Measurements from ENCODE around the gene DCUN1D2. TPM values are rescaled to one million over a fixed set of nuclear protein-coding genes. Genes with fewer than 3 reads are reported as not detected.
"Not testable (repeated sequence)": the region's sequence is repeated elsewhere in the genome, so short reads cannot be mapped to it uniquely, and the experiment has no call there.

Gene DCUN1D2
- total RNA-seq, 2 donors from 2014 or later: 18.5 to 24.4 TPM

GRCh38 chr13:113528101-113528812 lies 37.7 kb upstream of the DCUN1D2 start:
- Mint-ChIP-seq H3K4me1 (no peaks in the 10 kb centered on the region), H3K27me3 (no peaks in the 10 kb centered on the region), H3K27ac (peak overlapping the region; percentile 58), H3K36me3 (ENCODE audit: low read depth) (peaks cover 62% of the 10 kb centered on the region), H3K9me3 (no peaks in the 10 kb centered on the region), H3K4me3 (no peak overlapping the region)
- ATAC-seq (replicated peaks): no peak

- Mint-ChIP-seq H3K4me1 (no peaks in the 10 kb centered on the region), H3K27me3 (no peaks in the 10 kb centered on the region), H3K9me3 (no peaks in the 10 kb centered on the region), H3K27ac (peak overlapping the region; percentile 58), H3K4me3 (no peak overlapping the region), H3K36me3 (ENCODE audit: low read depth) (peaks cover 71% of the 10 kb centered on the region)
- no peak for ATAC-seq (replicated peaks)
These were observed 36.9 kb upstream of the DCUN1D2 start for GRCh38 chr13:113527272-113527958.

GRCh38 chr13:113526466-113527220 lies 36.1 kb upstream of the DCUN1D2 start:
- no peaks in the 10 kb centered on the region for H3K4me1 Mint-ChIP-seq
- H3K9me3 Mint-ChIP-seq: no peaks in the 10 kb centered on the region
- H3K27me3 Mint-ChIP-seq: no peaks in the 10 kb centered on the region
- no peak overlapping the region for H3K27ac Mint-ChIP-seq
- H3K4me3 Mint-ChIP-seq: no peak overlapping the region
- H3K36me3 Mint-ChIP-seq (ENCODE audit: low read depth): peaks cover 74% of the 10 kb centered on the region
- peak; percentile 28 for ATAC-seq (replicated peaks)

- not testable (repeated sequence) for H3K27ac Mint-ChIP-seq; ATAC-seq (replicated peaks); H3K4me1 Mint-ChIP-seq; H3K9me3 Mint-ChIP-seq; H3K4me3 Mint-ChIP-seq; H3K27me3 Mint-ChIP-seq
- H3K36me3 Mint-ChIP-seq (ENCODE audit: low read depth): peaks cover 49% of the 10 kb centered on the region
These were observed 31.9 kb upstream of the DCUN1D2 start for GRCh38 chr13:113522438-113522837.

GRCh38 chr13:113520571-113520970 lies 30.1 kb upstream of the DCUN1D2 start:
- no peaks in the 10 kb centered on the region for H3K27me3 Mint-ChIP-seq
- no peak overlapping the region for H3K27ac Mint-ChIP-seq
- H3K4me3 Mint-ChIP-seq: no peak overlapping the region
- no peaks in the 10 kb centered on the region for H3K9me3 Mint-ChIP-seq
- peaks cover 45% of the 10 kb centered on the region for H3K36me3 Mint-ChIP-seq (ENCODE audit: low read depth)
- no peak for ATAC-seq (replicated peaks)
- peaks cover 10% of the 10 kb centered on the region for H3K4me1 Mint-ChIP-seq

GRCh38 chr13:113519556-113519955 lies 29.0 kb upstream of the DCUN1D2 start:
- Mint-ChIP-seq H3K36me3 (ENCODE audit: low read depth) (peaks cover 38% of the 10 kb centered on the region), H3K4me3 (no peak overlapping the region), H3K4me1 (peaks cover 10% of the 10 kb centered on the region), H3K27me3 (no peaks in the 10 kb centered on the region), H3K9me3 (no peaks in the 10 kb centered on the region), H3K27ac (no peak overlapping the region)
- ATAC-seq (replicated peaks): no peak

- H3K4me3 Mint-ChIP-seq: no peak overlapping the region
- no peaks in the 10 kb centered on the region for H3K9me3 Mint-ChIP-seq
- no peaks in the 10 kb centered on the region for H3K27me3 Mint-ChIP-seq
- H3K27ac Mint-ChIP-seq: no peak overlapping the region
- peaks cover 37% of the 10 kb centered on the region for H3K36me3 Mint-ChIP-seq (ENCODE audit: low read depth)
- H3K4me1 Mint-ChIP-seq: peaks cover 10% of the 10 kb centered on the region
- ATAC-seq (replicated peaks): no peak
These were observed 27.7 kb upstream of the DCUN1D2 start for GRCh38 chr13:113518076-113518803.

GRCh38 chr13:113514847-113515246 lies 24.3 kb upstream of the DCUN1D2 start:
- Mint-ChIP-seq H3K4me1 (peaks cover 4% of the 10 kb centered on the region), H3K27ac (no peak overlapping the region), H3K36me3 (ENCODE audit: low read depth) (peaks cover 40% of the 10 kb centered on the region), H3K27me3 (no peaks in the 10 kb centered on the region), H3K9me3 (no peaks in the 10 kb centered on the region), H3K4me3 (no peak overlapping the region)
- ATAC-seq (replicated peaks): no peak

- no peak overlapping the region for H3K27ac Mint-ChIP-seq
- H3K9me3 Mint-ChIP-seq: no peaks in the 10 kb centered on the region
- H3K4me1 Mint-ChIP-seq: peaks cover 4% of the 10 kb centered on the region
- no peak overlapping the region for H3K4me3 Mint-ChIP-seq
- no peaks in the 10 kb centered on the region for H3K27me3 Mint-ChIP-seq
- H3K36me3 Mint-ChIP-seq (ENCODE audit: low read depth): peaks cover 45% of the 10 kb centered on the region
- no peak for ATAC-seq (replicated peaks)
These were observed 23.2 kb upstream of the DCUN1D2 start for GRCh38 chr13:113513761-113514160.

- Mint-ChIP-seq H3K36me3 (ENCODE audit: low read depth) (peaks cover 38% of the 10 kb centered on the region), H3K4me3 (no peak overlapping the region), H3K4me1 (no peaks in the 10 kb centered on the region), H3K27ac (no peak overlapping the region), H3K27me3 (no peaks in the 10 kb centered on the region), H3K9me3 (no peaks in the 10 kb centered on the region)
- no peak for ATAC-seq (replicated peaks)
These were observed 20.9 kb upstream of the DCUN1D2 start for GRCh38 chr13:113511361-113511760.

- no peaks in the 10 kb centered on the region for H3K4me1 Mint-ChIP-seq
- ATAC-seq (replicated peaks): no peak
- H3K9me3 Mint-ChIP-seq: no peaks in the 10 kb centered on the region
- H3K4me3 Mint-ChIP-seq: no peak overlapping the region
- no peak overlapping the region for H3K27ac Mint-ChIP-seq
- H3K36me3 Mint-ChIP-seq (ENCODE audit: low read depth): peaks cover 36% of the 10 kb centered on the region
- H3K27me3 Mint-ChIP-seq: no peaks in the 10 kb centered on the region
These were observed 20.4 kb upstream of the DCUN1D2 start for GRCh38 chr13:113510871-113511270.

- H3K27me3 Mint-ChIP-seq: no peaks in the 10 kb centered on the region
- peaks cover 43% of the 10 kb centered on the region for H3K36me3 Mint-ChIP-seq (ENCODE audit: low read depth)
- H3K4me1 Mint-ChIP-seq: no peaks in the 10 kb centered on the region
- no peak overlapping the region for H3K4me3 Mint-ChIP-seq
- ATAC-seq (replicated peaks): no peak
- H3K9me3 Mint-ChIP-seq: no peaks in the 10 kb centered on the region
- H3K27ac Mint-ChIP-seq: no peak overlapping the region
These were observed 19.5 kb upstream of the DCUN1D2 start for GRCh38 chr13:113509989-113510388.

GRCh38 chr13:113508521-113509254 lies 18.2 kb upstream of the DCUN1D2 start:
- Mint-ChIP-seq H3K27ac (no peak overlapping the region), H3K4me3 (no peak overlapping the region), H3K27me3 (no peaks in the 10 kb centered on the region), H3K36me3 (ENCODE audit: low read depth) (peaks cover 47% of the 10 kb centered on the region), H3K9me3 (no peaks in the 10 kb centered on the region), H3K4me1 (no peaks in the 10 kb centered on the region)
- ATAC-seq (replicated peaks): no peak
